ENCODE results near the gene PTPRH. TPM values are rescaled to one million over a fixed set of nuclear protein-coding genes. Genes with fewer than 3 reads are reported as not detected.

Gene PTPRH
- polyA plus RNA-seq, 1 experiment, result 1.3 TPM

- no peaks in the 10 kb centered on the region for H3K9me3 ChIP-seq (ENCODE audit: control insufficient read depth, insufficient read depth, low read length)
- CTCF ChIA-PET, result interaction anchor here (0.6 kb wide), 1 partner anchor 110 kb away, joined by 3 read pairs; the partner anchor contains the start of gene KMT5C
- no peak overlapping the region for H3K27ac ChIP-seq (ENCODE audit: low read depth, low read length)
- H3K27me3 ChIP-seq (ENCODE audit: control insufficient read depth, insufficient read depth, low read length), result no peaks in the 10 kb centered on the region
- TF ChIP-seq, protein P1, sequence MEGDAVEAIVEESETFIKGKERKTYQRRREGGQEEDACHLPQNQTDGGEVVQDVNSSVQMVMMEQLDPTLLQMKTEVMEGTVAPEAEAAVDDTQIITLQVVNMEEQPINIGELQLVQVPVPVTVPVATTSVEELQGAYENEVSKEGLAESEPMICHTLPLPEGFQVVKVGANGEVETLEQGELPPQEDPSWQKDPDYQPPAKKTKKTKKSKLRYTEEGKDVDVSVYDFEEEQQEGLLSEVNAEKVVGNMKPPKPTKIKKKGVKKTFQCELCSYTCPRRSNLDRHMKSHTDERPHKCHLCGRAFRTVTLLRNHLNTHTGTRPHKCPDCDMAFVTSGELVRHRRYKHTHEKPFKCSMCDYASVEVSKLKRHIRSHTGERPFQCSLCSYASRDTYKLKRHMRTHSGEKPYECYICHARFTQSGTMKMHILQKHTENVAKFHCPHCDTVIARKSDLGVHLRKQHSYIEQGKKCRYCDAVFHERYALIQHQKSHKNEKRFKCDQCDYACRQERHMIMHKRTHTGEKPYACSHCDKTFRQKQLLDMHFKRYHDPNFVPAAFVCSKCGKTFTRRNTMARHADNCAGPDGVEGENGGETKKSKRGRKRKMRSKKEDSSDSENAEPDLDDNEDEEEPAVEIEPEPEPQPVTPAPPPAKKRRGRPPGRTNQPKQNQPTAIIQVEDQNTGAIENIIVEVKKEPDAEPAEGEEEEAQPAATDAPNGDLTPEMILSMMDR (IDR thresholded peaks at IDR 0.05; ENCODE audit: low read depth, low read length), result no peak
- no peak overlapping the region for H3K4me3 ChIP-seq (ENCODE audit: low read depth, low read length)
- POLR2A ChIA-PET, result interaction anchor here (0.7 kb wide), 1 partner anchor 378 kb away, joined by 3 read pairs; no protein-coding TSS in a partner anchor
- no peak for DNase-seq (ENCODE audit: low read depth, low spot score)
Observed at GRCh38 chr19:55229145-55229788, 20.0 kb upstream of the PTPRH start.

DNA sequence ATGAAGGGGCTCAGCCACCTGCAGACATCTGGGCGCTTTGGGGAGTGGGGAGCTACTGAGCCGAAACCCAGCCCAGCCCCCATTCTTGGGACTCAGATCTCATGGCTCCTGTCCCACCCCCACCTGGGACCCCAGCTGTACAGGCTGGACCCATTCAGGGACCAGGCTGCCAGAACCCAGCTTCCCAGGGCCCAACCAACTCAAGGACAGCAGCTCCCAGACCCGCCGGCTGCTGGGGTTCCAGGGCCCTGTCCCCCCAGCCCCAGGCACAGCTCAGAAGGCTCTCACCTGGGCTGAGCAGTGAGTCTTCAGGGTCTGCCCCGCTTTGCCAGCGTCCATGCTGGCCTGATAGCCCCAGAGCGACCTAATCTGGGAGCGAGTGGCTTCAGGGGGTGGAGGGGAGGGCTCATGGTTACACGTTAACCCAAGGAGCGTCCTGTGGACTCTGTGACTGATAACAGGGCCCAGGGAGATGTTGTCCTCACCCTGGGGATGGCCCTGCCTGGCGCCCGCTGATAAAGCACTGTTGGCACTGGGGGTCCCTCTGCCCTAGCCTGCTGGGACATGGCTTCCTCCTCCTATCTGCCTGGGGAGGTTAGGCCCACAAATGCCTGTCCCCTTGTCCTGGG lies 19.2 kb upstream of the PTPRH start, which contains the start of gene TMEM86B:
TSS of gene TMEM86B (minus strand) at position 361 of the 629 bp plus-strand sequence. CDS start at position 339, 22 bp downstream.
- H3K4me3 ChIP-seq (ENCODE audit: low read depth, low read length), result no peak within 1 kb of the TSS
- TF ChIP-seq, protein P1 (IDR thresholded peaks at IDR 0.05; ENCODE audit: low read depth, low read length), result no peak
- no peaks in the 10 kb centered on the region for H3K9me3 ChIP-seq (ENCODE audit: control insufficient read depth, insufficient read depth, low read length)
- CTCF ChIA-PET, result interaction anchor here (0.6 kb wide), 2 partner anchors 87 to 111 kb away, joined by 3 to 6 read pairs; partner anchors contain the start of gene KMT5C
- no peak within 1 kb of the TSS for H3K27ac ChIP-seq (ENCODE audit: low read depth, low read length)
- POLR2A ChIA-PET, result interaction anchor here (0.7 kb wide), 1 partner anchor 379 kb away, joined by 3 read pairs; no protein-coding TSS in a partner anchor
- H3K27me3 ChIP-seq (ENCODE audit: control insufficient read depth, insufficient read depth, low read length), result no peaks in the 10 kb centered on the region
- no peak for DNase-seq (ENCODE audit: low read depth, low spot score)

- no peak overlapping the region for H3K4me3 ChIP-seq (ENCODE audit: low read depth, low read length)
- DNase-seq (ENCODE audit: low read depth, low spot score), result no peak
- H3K27ac ChIP-seq (ENCODE audit: low read depth, low read length), result no peak overlapping the region
- CTCF ChIA-PET, result interaction anchor here (0.6 kb wide), 1 partner anchor 87 kb away, joined by 6 read pairs; no protein-coding TSS in a partner anchor
- POLR2A ChIA-PET, result no interaction called here
- H3K27me3 ChIP-seq (ENCODE audit: control insufficient read depth, insufficient read depth, low read length), result no peaks in the 10 kb centered on the region
- TF ChIP-seq, protein P1 (IDR thresholded peaks at IDR 0.05; ENCODE audit: low read depth, low read length), result no peak
- H3K9me3 ChIP-seq (ENCODE audit: control insufficient read depth, insufficient read depth, low read length), result no peaks in the 10 kb centered on the region
Observed at GRCh38 chr19:55228015-55228391, 18.7 kb upstream of the PTPRH start.

DNA sequence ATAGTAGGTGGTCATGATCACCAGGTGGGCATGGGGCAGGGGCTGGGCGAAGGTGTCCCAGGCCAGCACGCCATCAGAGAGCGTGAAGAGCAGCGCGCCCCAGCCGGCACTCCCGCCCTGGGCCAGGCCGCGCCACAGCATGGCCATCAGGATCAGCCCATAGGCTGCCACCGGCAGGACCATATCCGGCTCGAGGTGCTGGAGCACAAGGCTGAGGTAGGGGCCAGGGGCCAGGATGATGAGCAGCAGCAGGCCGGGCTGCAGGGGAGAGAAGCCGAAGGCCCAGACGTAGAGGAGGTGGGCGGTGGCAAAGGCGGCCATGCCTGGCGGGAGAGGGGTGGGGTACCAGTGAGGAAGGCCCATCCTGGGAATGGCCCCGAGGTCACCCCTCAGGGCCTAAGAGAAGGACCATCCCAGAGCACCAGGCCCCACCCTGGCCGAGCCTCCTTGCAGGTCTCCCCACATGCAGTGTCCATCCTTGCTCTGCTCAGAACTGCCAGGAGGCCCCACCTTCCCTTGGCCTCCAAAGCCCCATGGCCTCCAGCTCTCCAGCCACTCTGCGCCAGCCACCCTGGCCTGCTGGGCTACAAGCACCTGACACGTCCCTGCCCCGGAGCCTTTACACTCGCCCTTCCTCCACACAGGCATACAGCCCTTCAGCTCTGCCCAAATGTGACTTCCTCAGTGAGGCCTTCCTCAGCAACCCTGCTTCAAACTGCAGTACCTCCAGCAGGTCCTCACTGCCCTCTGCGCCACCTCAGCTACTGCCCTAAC lies 18.1 kb upstream of the PTPRH start:
- Histone ChIP-seq H3K9me3 (ENCODE audit: control insufficient read depth, insufficient read depth, low read length) (no peaks in the 10 kb centered on the region), H3K27ac (ENCODE audit: low read depth, low read length) (no peak overlapping the region), H3K4me3 (ENCODE audit: low read depth, low read length) (no peak overlapping the region), H3K27me3 (ENCODE audit: control insufficient read depth, insufficient read depth, low read length) (no peaks in the 10 kb centered on the region)
- DNase-seq (ENCODE audit: low read depth, low spot score), result no peak
- ChIA-PET CTCF (interaction anchor here (0.6 kb wide), 1 partner anchor 86 kb away, joined by 6 read pairs; no protein-coding TSS in a partner anchor), POLR2A (no interaction called here)
- TF ChIP-seq, protein P1 (IDR thresholded peaks at IDR 0.05; ENCODE audit: low read depth, low read length), result no peak
